ENCODE results near the gene ZNRF3.

DNA sequence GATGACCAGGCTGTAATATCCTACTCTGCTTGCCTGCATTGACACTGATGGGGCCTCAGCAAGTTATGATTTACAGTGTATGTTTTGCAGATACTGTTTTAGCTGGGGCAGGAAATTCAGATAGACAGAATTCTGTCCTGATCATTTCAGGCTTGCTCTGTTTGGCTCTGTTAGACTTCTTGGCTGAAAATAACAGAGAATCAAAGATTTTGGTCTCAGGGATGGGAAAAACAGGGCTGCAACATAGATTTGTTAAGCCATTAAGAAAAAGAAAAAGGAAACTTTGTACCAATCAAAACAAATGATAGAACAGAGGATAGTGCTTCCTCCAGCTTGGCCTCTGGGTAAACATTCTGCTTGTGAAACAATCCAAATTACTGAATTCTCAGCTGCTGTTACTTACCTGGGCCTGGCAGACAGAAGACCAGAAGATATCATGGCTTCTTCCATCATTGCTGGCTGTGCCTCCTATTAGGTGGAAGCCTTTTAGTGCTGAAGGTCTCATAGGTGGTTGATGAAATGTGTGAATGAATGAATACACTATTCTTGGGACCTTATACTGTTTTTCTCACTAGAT lies 22.0 kb downstream of the ZNRF3 start:
- TF ChIP-seq, protein P1, sequence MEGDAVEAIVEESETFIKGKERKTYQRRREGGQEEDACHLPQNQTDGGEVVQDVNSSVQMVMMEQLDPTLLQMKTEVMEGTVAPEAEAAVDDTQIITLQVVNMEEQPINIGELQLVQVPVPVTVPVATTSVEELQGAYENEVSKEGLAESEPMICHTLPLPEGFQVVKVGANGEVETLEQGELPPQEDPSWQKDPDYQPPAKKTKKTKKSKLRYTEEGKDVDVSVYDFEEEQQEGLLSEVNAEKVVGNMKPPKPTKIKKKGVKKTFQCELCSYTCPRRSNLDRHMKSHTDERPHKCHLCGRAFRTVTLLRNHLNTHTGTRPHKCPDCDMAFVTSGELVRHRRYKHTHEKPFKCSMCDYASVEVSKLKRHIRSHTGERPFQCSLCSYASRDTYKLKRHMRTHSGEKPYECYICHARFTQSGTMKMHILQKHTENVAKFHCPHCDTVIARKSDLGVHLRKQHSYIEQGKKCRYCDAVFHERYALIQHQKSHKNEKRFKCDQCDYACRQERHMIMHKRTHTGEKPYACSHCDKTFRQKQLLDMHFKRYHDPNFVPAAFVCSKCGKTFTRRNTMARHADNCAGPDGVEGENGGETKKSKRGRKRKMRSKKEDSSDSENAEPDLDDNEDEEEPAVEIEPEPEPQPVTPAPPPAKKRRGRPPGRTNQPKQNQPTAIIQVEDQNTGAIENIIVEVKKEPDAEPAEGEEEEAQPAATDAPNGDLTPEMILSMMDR (IDR thresholded peaks at IDR 0.05), result no peak
- TF ChIP-seq POLR2A (IDR thresholded peaks at IDR 0.05), result no peak
